ENCODE results near the gene SNAI3. TPM values are rescaled to one million over a fixed set of nuclear protein-coding genes. Genes with fewer than 3 reads are reported as not detected.

SNAI3 gene
- total RNA-seq, 1 experiment from 2014 or later: 2.2 TPM

GRCh38 chr16:88655733-88656281 is 30.5 kb downstream of the SNAI3 start:
- RAD21 ChIA-PET (ENCODE audit: low non-redundant PET in 1 of 2, low total read pairs in 2 of 2, uncharacterized antibody in 2 of 2, unreplicated experiment in 2 of 2): no interaction called here
- Histone ChIP-seq H3K4me2 (ENCODE audit: low read length) (no peak overlapping the region), H2AFZ (ENCODE audit: low read depth, low read length, poor library complexity, severe bottlenecking) (no peak overlapping the region), H3K4me1 (ENCODE audit: control insufficient read depth in 1 of 2, insufficient read depth in 2 of 2, low read length in 2 of 2) (peaks cover 13 to 15% of the 10 kb centered on the region in 2 experiments), H3K36me3 (ENCODE audit: control insufficient read depth in 1 of 2, insufficient read depth in 2 of 2, low read length in 2 of 2) (peaks cover 4 to 6% of the 10 kb centered on the region in 2 experiments; a peak in 2 of 4 replicates), H3K9me3 (ENCODE audit: control insufficient read depth in 1 of 2, insufficient read depth in 1 of 2, low read depth in 1 of 2, low read length in 2 of 2) (no peaks in the 10 kb centered on the region), H3K27ac (ENCODE audit: low read depth, low read length) (no peak overlapping the region), H3K27me3 (ENCODE audit: insufficient read depth, low read length) (no peaks in the 10 kb centered on the region), H4K20me1 (ENCODE audit: insufficient read depth) (no peaks in the 10 kb centered on the region), H3K4me3 (replicated peaks in 1 of 2; ENCODE audit: low read depth in 1 of 2, low read length in 2 of 2) (no peak overlapping the region), H3K79me2 (ENCODE audit: insufficient read depth, low read length) (peaks cover 13% of the 10 kb centered on the region), H3K9ac (ENCODE audit: low read length) (no peak overlapping the region), H3K9me2 (ENCODE audit: insufficient read depth) (no peaks in the 10 kb centered on the region)
- DNase-seq (ENCODE audit: low read depth, low spot score): no peak
- CTCF ChIA-PET: no interaction called here
- BruUV-seq (replicated peaks): no TSS peak
- TF ChIP-seq SP1 (IDR thresholded peaks at IDR 0.05; ENCODE audit: low read depth) (no peak), CTCF (IDR thresholded peaks at IDR 0.05 in 2 of 3, conservative IDR thresholded peaks at IDR 0.05 in 1 of 3; ENCODE audit: borderline replicate concordance in 1 of 3, insufficient read depth in 1 of 3, low read depth in 2 of 3, low read length in 2 of 3) (no peak), POLR2A (IDR thresholded peaks at IDR 0.05; ENCODE audit: borderline replicate concordance, extremely low read depth, insufficient read depth, insufficient read length) (no peak), SRF (IDR thresholded peaks at IDR 0.05; ENCODE audit: low read depth) (no peak), YY1 (IDR thresholded peaks at IDR 0.05; ENCODE audit: extremely low read depth, insufficient replicate concordance, low read depth, low read length) (no peak), TCF7L2 (IDR thresholded peaks at IDR 0.05; ENCODE audit: borderline replicate concordance, extremely low read depth, insufficient read depth, insufficient read length) (no peak), RAD21 (IDR thresholded peaks at IDR 0.05; ENCODE audit: low read depth) (no peak), ATF3 (IDR thresholded peaks at IDR 0.05) (no peak), EGR1 (IDR thresholded peaks at IDR 0.05; ENCODE audit: low read depth) (no peak)
- POLR2A ChIA-PET: no interaction called here
- no peak for ATAC-seq
- intact Hi-C loops (cut with micrococcal nuclease): no loop called here
